ENCODE measurements around the gene PPP2R2C. TPM values are rescaled to one million over a fixed set of nuclear protein-coding genes. Genes with fewer than 3 reads are reported as not detected.

PPP2R2C gene
- total and polyA plus RNA-seq, 2 of the 4 experiments (the other 2 are of a cell fraction) = 0.03 TPM; not detected in 1

- no peak overlapping the region for H2BK5ac ChIP-seq (ENCODE audit: low read depth, low read length, poor library complexity, severe bottlenecking)
- no peak overlapping the region for H3K14ac ChIP-seq (replicated peaks; ENCODE audit: low read depth, low read length)
- no peak overlapping the region for H3K4ac ChIP-seq (ENCODE audit: low read depth, low read length)
- no peak overlapping the region for H3K56ac ChIP-seq (ENCODE audit: extremely low read depth, insufficient read depth, low read length)
- H3K4me2 ChIP-seq (ENCODE audit: low read depth, low read length) = no peak overlapping the region
- H3K27ac ChIP-seq (ENCODE audit: insufficient read depth, low read length) = no peak overlapping the region
- no peak for TF ChIP-seq RCOR1 (IDR thresholded peaks at IDR 0.05; ENCODE audit: insufficient replicate concordance, low read length)
- TF ChIP-seq RFX5 (IDR thresholded peaks at IDR 0.05; ENCODE audit: low read depth, low read length) = no peak
- no peak for TF ChIP-seq MXI1 (IDR thresholded peaks at IDR 0.05; ENCODE audit: borderline replicate concordance, low read depth, low read length)
- 0 out of 2 replicates have a peak, but pooled peaks have one; percentile 10 for TF ChIP-seq SMC3 (IDR thresholded peaks at IDR 0.05; ENCODE audit: low read depth, low read length)
- TF ChIP-seq CHD1 (IDR thresholded peaks at IDR 0.05; ENCODE audit: low read depth, low read length) = no peak
- TF ChIP-seq CTCF (conservative IDR thresholded peaks at IDR 0.05; ENCODE audit: low read depth, low read length) = peak; percentile 48
- no peak for TF ChIP-seq BHLHE40 (IDR thresholded peaks at IDR 0.05; ENCODE audit: low read depth, low read length)
- peak; percentile 44 for TF ChIP-seq RAD21 (IDR thresholded peaks at IDR 0.05; ENCODE audit: low read length)
- TF ChIP-seq ELK1 (IDR thresholded peaks at IDR 0.05; ENCODE audit: borderline replicate concordance, low read depth, low read length) = no peak
- no peak for TF ChIP-seq POLR2A (IDR thresholded peaks at IDR 0.05; ENCODE audit: low read depth, low read length)
- no peak for TF ChIP-seq CEBPB (IDR thresholded peaks at IDR 0.05; ENCODE audit: low read depth, low read length)
- no peak for TF ChIP-seq FOS (IDR thresholded peaks at IDR 0.05; ENCODE audit: low read depth, low read length)
- H3K23ac ChIP-seq (ENCODE audit: low read depth, low read length) = no peak overlapping the region
- H3K4me3 ChIP-seq (ENCODE audit: insufficient read depth, low read depth, low read length) = no peak overlapping the region
- intact Hi-C loops (cut with micrococcal nuclease) (loop anchor here (5.0 kb wide), 1 partner anchor 751 kb away; no protein-coding TSS in a partner anchor), dilution Hi-C loops (cut with HindIII; ENCODE audit: low sequenced_read_pairs, unreplicated experiment) (no loop called here), in situ Hi-C loops (cut with MboI; ENCODE audit: low sequenced_read_pairs) (no loop called here)
- H3K36me3 ChIP-seq (ENCODE audit: control insufficient read depth, insufficient read depth, low read length) = no peaks in the 10 kb centered on the region
- 90% methylated on average over 2 of the region's 8 CpGs; no CpG with 5 or more reads in 1 of the 2 experiments for WGBS, 2 experiments (ENCODE audit: extremely low coverage in 2 of 2, insufficient read length in 1 of 2)
- ChIA-PET POLR2A (ENCODE audit: unreplicated experiment) (no interaction called here), CTCF (interaction anchor here (1.1 to 4.2 kb wide), 8 partner anchors 9 to 86 kb away, joined by 3 to 43 read pairs (median 4); no protein-coding TSS in a partner anchor)
- no peak overlapping the region for H4K91ac ChIP-seq (ENCODE audit: insufficient read depth, low read depth, low read length)
- no peak overlapping the region for H2BK120ac ChIP-seq (ENCODE audit: low read depth, low read length)
- peaks cover 3% of the 10 kb centered on the region; the same call in 1 of the 2 replicates for H3K9me3 ChIP-seq (ENCODE audit: control insufficient read depth, insufficient read depth, low read length)
- H3K4me1 ChIP-seq (ENCODE audit: control insufficient read depth, insufficient read depth, low read length) = no peaks in the 10 kb centered on the region
- no peaks in the 10 kb centered on the region; the same call in 1 of the 2 replicates for H4K20me1 ChIP-seq (ENCODE audit: insufficient read depth, low read length)
- no peaks in the 10 kb centered on the region for H3K9me1 ChIP-seq (ENCODE audit: insufficient read depth, low read length)
- DNase-seq = peak; percentile 20
- no peak overlapping the region for H2BK15ac ChIP-seq (ENCODE audit: low read depth, low read length)
- peaks cover 16% of the 10 kb centered on the region for H3K27me3 ChIP-seq (ENCODE audit: control insufficient read depth, insufficient read depth, low read length)
- no peak overlapping the region for H4K8ac ChIP-seq (ENCODE audit: low read depth in 2 of 2, low read length in 2 of 2)
- no peak overlapping the region for H3K9ac ChIP-seq (ENCODE audit: low read depth, low read length)
- H3K18ac ChIP-seq (ENCODE audit: low read depth, low read length) = no peak overlapping the region
- BruUV-seq (replicated peaks) = no TSS peak
- H4K5ac ChIP-seq (ENCODE audit: low read depth, low read length) = no peak overlapping the region
- H2AK5ac ChIP-seq (ENCODE audit: low read depth, low read length) = no peak overlapping the region
- no peaks in the 10 kb centered on the region for H3K79me1 ChIP-seq (ENCODE audit: low read depth in 1 of 2, low read length in 2 of 2)
- no peak overlapping the region for H2AK9ac ChIP-seq (replicated peaks; ENCODE audit: low read depth, low read length, poor library complexity)
- H2AFZ ChIP-seq (replicated peaks; ENCODE audit: low read length, poor library complexity) = no peak overlapping the region
- no peak for ATAC-seq (ENCODE audit: low read depth)
- H2BK20ac ChIP-seq (ENCODE audit: low read depth, low read length) = no peak overlapping the region
Observed at GRCh38 chr4:6331018-6331417, 141.4 kb downstream of the PPP2R2C start.

Data from IMR-90 (cell line).